Upper lobe of right lung (tissue), 1 donor: ENCODE data around the gene ADD1. TPM values are rescaled to one million over a fixed set of nuclear protein-coding genes. Genes with fewer than 3 reads are reported as not detected.

Experiments
- ATAC-seq: fragments of 200-7000 bp; cut with Tn5 transposase; one replicate; pipeline ENCODE4 v1.9.1; 2020; ENCODE audit warnings: mild to moderate bottlenecking, moderate library complexity
- DNase-seq: peaks from one replicate; pipeline ENCODE4 v3.0.0-alpha.2; 2020
- H3K27ac ChIP-seq: fragments of 200-600 bp; one replicate; pipeline ENCODE4 v1.8.0; 2022
- H3K27me3 ChIP-seq: fragments of 200-600 bp; one replicate; pipeline ENCODE4 v1.8.0; 2022; ENCODE audit warnings: mild to moderate bottlenecking
- H3K36me3 ChIP-seq: fragments of 200-600 bp; one replicate; pipeline ENCODE4 v1.8.0; 2022
- H3K4me1 ChIP-seq: fragments of 200-600 bp; one replicate; pipeline ENCODE4 v1.8.0; 2022
- H3K4me3 ChIP-seq: fragments of 200-600 bp; one replicate; pipeline ENCODE4 v1.8.0; 2022; ENCODE audit warnings: mild to moderate bottlenecking
- H3K9me3 ChIP-seq: fragments of 200-600 bp; one replicate; pipeline ENCODE4 v1.8.0; 2022
- CTCF ChIP-seq: fragments of 200-600 bp; IDR thresholded peaks from one replicate; pipeline ENCODE4 v1.8.0; 2022; ENCODE audit warnings: antibody characterized with exemption
- intact Hi-C: fragments of 100-400 bp; cut with DNase I; formaldehyde crosslinking; loops from one replicate; pipeline ENCODE4 v1.11.0; 2022
- long read RNA-seq: library from polyadenylated mRNA; unstranded; transcript quantifications from one replicate; pipeline ENCODE4 v2.0.0, GENCODE V29; 2021
- total RNA-seq: library from RNA; stranded (reverse); fragmentation: NEBNext Ultra II Directional; extraction: Animal tissue kit (Norgen Biotek cat#: 25700); gene quantifications from one replicate; pipeline ENCODE4 v1.2.1, GENCODE V29; 2021
- donor health status: DM: no; HTN: yes; CAD: no; lungs with severe emphysema.

Gene ADD1
- 286 TPM for total RNA-seq
- long read RNA-seq, full-length matches to known transcripts, result 8 of 237 reads
- long read RNA-seq, partial matches to known transcripts, result 129 of 237 reads
- long read RNA-seq, other reads (novel, unspliced or antisense), result 100 of 237 reads

GRCh38 chr4:2843263-2843940 lies at the start of gene ADD1:
TSS of gene ADD1 (plus strand) at chr4:2843844. CDS start at chr4:2875916, 32,072 bp downstream.
- peak; percentile 95 for DNase-seq
- Histone ChIP-seq H3K4me1 (peaks cover 35% of the 10 kb centered on the region), H3K9me3 (no peaks in the 10 kb centered on the region), H3K27me3 (no peaks in the 10 kb centered on the region), H3K27ac (peak within 1 kb of the TSS; percentile 97), H3K4me3 (peak within 1 kb of the TSS; percentile 82), H3K36me3 (no peaks in the 10 kb centered on the region)
- ATAC-seq, result peak; percentile 99
- intact Hi-C loops, result loop anchor here (10.0 kb wide), 2 partner anchors 79 to 91 kb away; no protein-coding TSS in a partner anchor
- no peak for TF ChIP-seq CTCF

GRCh38 chr4:2794486-2795299 lies 49.0 kb upstream of the ADD1 start:
- Histone ChIP-seq H3K36me3 (no peaks in the 10 kb centered on the region), H3K27ac (peak overlapping the region; percentile 87), H3K27me3 (no peaks in the 10 kb centered on the region), H3K9me3 (no peaks in the 10 kb centered on the region), H3K4me1 (peaks cover 73% of the 10 kb centered on the region), H3K4me3 (peak overlapping the region; percentile 75)
- intact Hi-C loops, result no loop called here
- peak; percentile 20 for ATAC-seq
- peak; percentile 81 for DNase-seq
- no peak for TF ChIP-seq CTCF

- intact Hi-C loops, result no loop called here
- no peaks in the 10 kb centered on the region for H3K9me3 ChIP-seq
- H3K27ac ChIP-seq, result peak overlapping the region; percentile 87
- DNase-seq (peak; percentile 58), ATAC-seq (no peak)
- H3K4me3 ChIP-seq, result no peak overlapping the region
- no peak for TF ChIP-seq CTCF
- no peaks in the 10 kb centered on the region for H3K27me3 ChIP-seq
- no peaks in the 10 kb centered on the region for H3K36me3 ChIP-seq
- H3K4me1 ChIP-seq, result peaks cover 80% of the 10 kb centered on the region
Measured at GRCh38 chr4:2795300-2795892, 48.2 kb upstream of the ADD1 start.

GRCh38 chr4:2795893-2796848 lies 47.5 kb upstream of the ADD1 start:
- no peaks in the 10 kb centered on the region for H3K9me3 ChIP-seq
- peak overlapping the region; percentile 87 for H3K27ac ChIP-seq
- no peak for TF ChIP-seq CTCF
- peak; percentile 70 for DNase-seq
- H3K4me3 ChIP-seq, result no peak overlapping the region
- intact Hi-C loops, result no loop called here
- peaks cover 87% of the 10 kb centered on the region for H3K4me1 ChIP-seq
- no peak for ATAC-seq
- H3K27me3 ChIP-seq, result no peaks in the 10 kb centered on the region
- no peaks in the 10 kb centered on the region for H3K36me3 ChIP-seq
